Measurements from ENCODE around the gene LOC128125822.
"Not testable (repeated sequence)": the region's sequence is repeated elsewhere in the genome, so short reads cannot be mapped to it uniquely, and the experiment has no call there.

The LOC128125822 gene

GRCh38 chr6:63582579-63583231 lies 10.4 kb downstream of the LOC128125822 start:
- no peak for DNase-seq (ENCODE audit: low read depth, low spot score)

GRCh38 chr6:63584125-63584514 lies 11.8 kb downstream of the LOC128125822 start:
- no peak for DNase-seq (ENCODE audit: low read depth, low spot score)

GRCh38 chr6:63584566-63584965 lies 12.3 kb downstream of the LOC128125822 start:
- DNase-seq (ENCODE audit: low read depth, low spot score), result no peak

GRCh38 chr6:63585652-63586051 lies 13.4 kb downstream of the LOC128125822 start:
- DNase-seq (ENCODE audit: low read depth, low spot score), result not testable (repeated sequence)

GRCh38 chr6:63589952-63590411 lies 17.7 kb downstream of the LOC128125822 start:
- DNase-seq (ENCODE audit: low read depth, low spot score), result no peak

- DNase-seq (ENCODE audit: low read depth, low spot score), result no peak
These were observed 20.6 kb downstream of the LOC128125822 start for GRCh38 chr6:63592886-63593285.

- no peak for DNase-seq (ENCODE audit: low read depth, low spot score)
These were observed 25.1 kb downstream of the LOC128125822 start for GRCh38 chr6:63597141-63598048.

- no peak for DNase-seq (ENCODE audit: low read depth, low spot score)
These were observed 26.1 kb downstream of the LOC128125822 start for GRCh38 chr6:63598049-63599036.

GRCh38 chr6:63599243-63599642 lies 27.0 kb downstream of the LOC128125822 start:
- DNase-seq (ENCODE audit: low read depth, low spot score), result no peak

DNA sequence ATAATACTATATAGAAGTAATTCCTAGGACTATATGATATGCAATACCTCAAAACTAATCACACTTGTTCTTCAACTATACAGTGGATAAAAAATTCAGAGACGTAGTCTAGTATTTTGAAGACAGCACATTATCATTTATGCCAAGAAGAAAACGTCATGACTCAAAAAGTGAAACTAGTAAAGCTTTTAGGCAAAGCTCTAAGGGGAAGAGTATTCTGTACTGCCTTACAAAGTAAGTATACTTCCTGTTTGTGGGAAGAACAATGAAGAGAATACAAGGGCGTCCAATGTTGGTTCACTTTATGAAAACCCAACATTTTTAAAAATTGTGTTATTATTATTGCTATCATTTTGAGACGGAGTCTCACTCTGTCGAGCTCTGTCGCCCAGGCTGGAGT lies 27.9 kb downstream of the LOC128125822 start:
- no peak for DNase-seq (ENCODE audit: low read depth, low spot score)

GRCh38 chr6:63609231-63609630 lies 37.0 kb downstream of the LOC128125822 start:
- DNase-seq (ENCODE audit: low read depth, low spot score), result no peak

GRCh38 chr6:63610944-63611343 lies 38.7 kb downstream of the LOC128125822 start:
- no peak for DNase-seq (ENCODE audit: low read depth, low spot score)

- DNase-seq (ENCODE audit: low read depth, low spot score), result no peak
These were observed 39.3 kb downstream of the LOC128125822 start for GRCh38 chr6:63611560-63611959.

DNA sequence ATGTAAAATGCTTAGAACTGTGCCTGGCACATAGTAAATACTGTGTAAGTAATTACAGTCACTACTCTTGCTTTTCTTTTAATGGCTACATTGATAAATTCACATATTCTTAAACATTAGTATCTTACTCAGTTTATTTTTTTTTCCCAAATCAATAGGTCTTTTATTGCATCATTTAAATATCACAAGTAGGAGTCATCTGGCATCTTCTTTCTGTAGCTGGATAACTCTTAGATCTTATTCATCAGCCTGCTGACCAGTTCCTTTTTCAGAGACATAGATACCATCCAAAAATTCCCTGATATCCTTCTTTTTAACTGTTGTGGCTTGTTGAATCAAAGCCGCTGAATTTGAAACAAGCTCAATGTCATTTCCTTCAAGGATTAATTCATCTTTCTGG lies 43.3 kb downstream of the LOC128125822 start:
- no peak for DNase-seq (ENCODE audit: low read depth, low spot score)

Measured in smooth muscle cell of the brain vasculature (primary cell).